GM18499 (cell line): ENCODE data around the gene ZBTB17.
"Not testable (repeated sequence)": the region's sequence is repeated elsewhere in the genome, so short reads cannot be mapped to it uniquely, and the experiment has no call there.

Experiments used
- ATAC-seq: cut with Tn5 transposase; IDR thresholded peaks from one replicate; pipeline ENCODE4 v1.9.1; 2021; ENCODE audit warnings: moderate number of reproducible peaks; ENCODE audit not compliant: insufficient read depth, unreplicated experiment

The ZBTB17 gene

DNA sequence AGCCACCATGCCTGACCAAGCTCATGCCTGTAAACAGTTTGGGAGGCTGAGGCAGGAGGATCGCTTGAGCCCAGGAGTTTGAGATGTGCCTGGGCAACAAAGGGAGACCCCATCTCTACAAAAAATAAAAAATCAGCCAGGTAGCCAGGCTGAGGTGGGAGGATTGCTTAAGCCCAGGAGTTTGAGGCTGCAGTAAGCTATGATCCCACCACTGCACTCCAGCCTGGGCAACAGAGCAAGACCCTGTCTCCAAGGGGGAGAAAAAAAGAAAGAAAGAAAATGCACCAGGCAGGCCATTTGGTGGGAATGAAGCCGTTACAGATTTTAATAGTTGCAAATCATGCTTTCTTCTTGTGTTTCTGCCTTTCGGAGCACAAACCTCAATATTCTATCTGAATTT, 62.3 kb downstream of the ZBTB17 start:
- not testable (repeated sequence) for ATAC-seq

DNA sequence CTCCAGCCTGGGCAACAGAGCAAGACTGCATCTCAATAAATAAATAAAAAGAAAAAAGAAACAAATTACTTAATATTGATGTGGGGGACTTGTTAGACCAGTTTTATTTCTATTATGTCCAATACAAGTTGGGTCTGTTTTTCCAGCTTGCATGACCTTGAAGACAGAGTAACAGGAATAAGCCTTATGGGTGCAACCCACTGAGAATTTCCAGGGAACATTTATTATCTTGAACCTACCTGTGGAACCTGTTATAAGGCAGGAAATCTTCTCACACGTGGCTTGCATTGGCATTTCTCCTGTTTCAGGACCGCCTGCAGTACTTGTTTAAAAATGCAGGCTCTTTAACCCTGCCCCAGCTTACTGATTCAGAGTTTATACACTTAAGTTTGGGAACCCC, 64.0 kb downstream of the ZBTB17 start:
- ATAC-seq = no peak

DNA sequence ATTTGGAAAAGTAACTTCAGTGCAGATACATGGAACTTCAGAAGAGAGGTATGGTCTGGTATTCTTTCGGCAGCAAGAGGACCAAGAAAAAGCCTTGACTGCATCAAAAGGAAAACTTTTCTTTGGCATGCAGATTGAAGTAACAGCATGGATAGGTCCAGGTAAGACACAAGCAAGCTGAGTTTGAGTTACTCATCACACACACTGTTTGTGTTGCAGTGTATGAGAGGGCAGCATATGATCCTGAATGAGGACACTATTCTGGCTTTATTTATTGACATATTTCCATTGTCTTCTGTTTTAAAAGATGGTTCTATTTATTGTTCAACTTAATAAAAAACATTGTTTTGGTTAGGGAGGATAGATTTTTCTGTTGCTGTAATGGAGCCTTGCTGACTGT, 64.8 kb downstream of the ZBTB17 start:
- ATAC-seq = no peak

DNA sequence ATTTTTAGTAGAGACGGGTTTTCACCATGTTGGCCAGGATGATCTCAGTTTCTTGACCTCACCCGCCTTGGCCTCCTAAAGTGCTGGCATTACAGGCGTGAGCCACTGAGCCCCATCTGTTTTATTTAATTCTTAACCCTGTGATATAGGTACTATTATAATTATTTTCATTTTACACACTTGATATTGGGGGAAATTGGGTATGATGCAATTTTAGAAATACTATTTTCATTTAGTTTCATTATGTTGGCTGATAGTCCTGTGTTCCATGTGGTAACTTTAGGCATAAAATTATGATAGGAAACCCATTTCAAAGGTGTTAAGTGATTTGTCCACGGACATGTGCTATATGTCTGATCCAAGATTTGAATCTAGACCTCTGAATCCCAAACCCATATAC, 67.3 kb downstream of the ZBTB17 start:
- no peak for ATAC-seq

DNA sequence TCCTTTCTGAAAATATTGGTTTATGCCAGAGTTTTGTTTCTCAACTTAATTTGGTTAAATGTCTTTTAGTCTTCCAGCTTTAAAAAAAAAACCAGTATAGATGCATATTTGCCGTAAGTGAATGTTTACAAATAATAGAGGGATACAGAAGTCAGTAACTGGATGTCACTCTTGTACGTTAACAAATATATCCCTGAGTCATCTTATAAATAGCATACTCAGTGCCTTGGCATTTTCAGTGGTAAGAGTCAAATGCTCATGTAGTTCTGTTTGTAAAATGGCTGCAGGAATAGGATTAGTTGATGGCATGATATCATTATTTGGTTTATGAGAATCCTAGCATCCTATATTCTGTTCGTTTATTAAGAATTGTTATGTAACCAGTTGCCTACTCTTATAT, 73.0 kb downstream of the ZBTB17 start:
- no peak for ATAC-seq

DNA sequence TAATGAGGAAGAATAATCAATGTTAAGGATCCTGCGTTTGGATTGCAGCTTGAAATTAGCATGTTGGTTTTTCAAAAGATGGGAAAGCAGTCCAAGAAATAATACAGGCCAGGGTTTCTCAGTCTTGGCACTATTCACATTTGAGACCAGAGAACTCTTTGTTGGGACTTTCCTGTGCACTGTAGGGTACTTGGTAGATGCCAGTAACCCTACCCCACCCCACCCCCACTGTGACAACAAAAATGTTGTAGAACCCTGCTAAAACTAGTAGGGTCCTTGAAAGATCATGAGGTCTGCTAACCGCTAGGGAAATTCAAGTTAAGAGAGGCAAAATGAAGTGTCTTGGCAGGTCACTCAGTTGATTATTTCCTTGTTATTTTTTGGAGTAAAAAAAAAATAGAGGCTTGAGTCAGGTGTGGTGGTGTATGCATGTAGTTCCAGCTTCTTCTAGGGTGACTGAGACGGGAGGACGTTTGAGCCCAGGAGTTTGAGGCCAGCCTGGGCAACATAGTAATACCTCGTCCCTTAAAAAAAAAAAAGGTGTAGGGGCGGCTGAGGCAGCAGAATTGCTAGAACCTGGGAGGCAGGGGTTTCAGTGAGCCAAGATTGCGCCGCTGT, 75.1 kb downstream of the ZBTB17 start:
- no peak for ATAC-seq

DNA sequence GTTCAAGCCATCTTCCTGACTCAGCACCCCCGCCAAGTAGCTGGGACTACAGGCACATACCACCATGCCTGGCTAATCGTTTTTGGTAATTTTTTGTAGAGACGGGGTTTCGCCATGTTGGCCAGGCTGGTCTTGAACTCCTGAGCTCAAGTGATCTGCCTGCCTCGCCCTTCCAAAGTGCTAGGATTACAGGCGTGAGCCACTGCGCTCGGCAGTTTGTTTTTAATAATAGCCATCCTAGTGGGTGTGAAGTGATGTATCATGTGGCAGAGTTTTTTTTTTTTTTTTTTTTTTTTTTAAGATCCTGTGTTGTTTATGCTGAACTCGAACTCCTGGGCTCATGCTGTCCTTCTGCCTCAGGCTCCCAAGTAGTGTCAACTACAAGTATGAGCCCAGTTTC, 76.6 kb downstream of the ZBTB17 start:
- no peak for ATAC-seq

DNA sequence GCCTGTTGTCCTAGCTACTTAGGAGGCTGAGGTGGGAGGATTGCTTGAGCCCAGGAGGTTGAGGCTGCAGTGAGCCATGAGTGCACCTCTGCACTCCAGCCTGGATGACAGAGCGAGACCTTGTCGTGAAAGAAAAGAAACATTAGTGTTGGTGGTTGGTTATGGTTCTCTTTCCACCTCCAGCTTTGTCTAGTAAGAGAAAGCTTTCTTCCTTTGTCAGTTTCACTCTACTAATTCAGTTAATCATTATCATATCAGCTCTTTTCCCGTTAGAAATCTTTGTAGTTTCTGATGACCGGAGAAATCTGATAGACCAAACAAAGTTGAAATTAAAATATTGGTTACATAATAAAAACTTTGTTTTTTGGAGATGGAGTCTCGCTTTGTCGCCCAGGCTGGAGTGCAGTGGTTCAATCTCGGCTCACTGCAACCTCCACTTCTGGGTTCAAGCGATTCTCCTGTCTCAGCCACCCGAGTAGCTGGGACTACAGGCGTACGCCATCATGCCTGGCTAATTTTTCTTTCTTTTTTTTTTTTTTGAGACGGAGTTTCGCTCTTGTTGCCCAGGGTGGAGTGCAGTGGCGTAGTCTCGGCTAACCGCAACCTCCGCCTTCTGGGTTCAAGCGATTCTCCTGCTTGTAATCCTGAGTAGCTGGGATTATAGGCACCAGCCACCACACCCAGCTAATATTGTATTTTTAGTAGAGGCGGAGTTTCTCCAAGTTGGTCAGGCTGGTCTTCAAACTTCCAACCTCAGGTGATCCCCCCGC, 78.9 kb downstream of the ZBTB17 start:
- ATAC-seq = not testable (repeated sequence)

DNA sequence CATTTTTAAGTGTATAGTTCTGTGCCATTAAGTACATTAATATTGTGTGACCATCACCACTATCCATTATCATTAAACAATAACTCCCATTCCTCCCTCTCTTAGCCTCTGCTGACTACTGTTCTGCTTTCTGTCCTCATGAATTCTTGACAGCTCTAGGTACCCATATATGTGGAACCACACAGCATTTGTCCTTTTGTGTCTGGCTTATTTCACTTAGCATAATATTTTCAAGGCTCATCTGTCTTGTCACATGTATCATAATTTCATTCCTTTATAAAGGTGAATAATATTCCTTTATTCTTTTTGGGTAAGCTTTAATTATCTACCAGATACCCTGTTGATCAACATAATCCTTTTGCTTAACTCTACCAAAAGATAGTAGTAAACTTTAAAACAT, 80.7 kb downstream of the ZBTB17 start:
- no peak for ATAC-seq

DNA sequence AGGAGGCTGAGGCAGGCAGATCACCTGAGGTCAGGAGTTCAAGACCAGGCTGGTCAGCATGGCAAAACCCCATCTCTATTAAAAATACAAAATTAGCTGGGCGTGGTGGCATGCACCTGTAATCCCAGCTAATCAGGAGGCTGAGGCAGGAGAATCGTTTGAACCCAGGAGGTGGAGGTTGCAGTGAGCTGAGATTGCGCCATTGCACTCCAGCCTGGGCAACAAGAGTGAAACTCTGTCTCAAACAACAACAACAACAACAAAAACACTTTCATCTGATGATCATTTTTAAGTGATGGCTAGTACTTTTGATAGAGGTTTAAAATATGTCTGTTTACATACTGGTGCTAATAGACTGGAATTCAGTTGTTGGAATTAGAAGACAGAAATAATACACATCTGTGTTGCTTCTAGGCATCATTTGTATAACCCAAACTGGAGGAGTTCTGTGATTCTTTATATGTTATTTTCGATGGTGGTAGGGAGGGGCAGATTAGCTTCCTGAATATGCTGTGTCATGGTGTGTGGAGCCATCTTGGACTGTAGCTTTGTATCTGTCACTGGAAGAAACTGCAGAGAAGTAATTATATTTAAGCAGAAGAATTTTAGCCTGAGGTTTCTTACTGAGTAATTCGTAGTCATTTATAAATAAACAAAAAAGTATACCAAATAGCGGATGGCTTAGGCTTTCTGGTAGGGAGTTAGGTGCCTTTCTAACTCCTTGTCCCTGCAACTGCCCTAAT, 82.9 kb downstream of the ZBTB17 start:
- not testable (repeated sequence) for ATAC-seq
